Measurements from ENCODE around the gene TRIO.

The TRIO gene

GRCh38 chr5:14325369-14325768 is 182.2 kb downstream of the TRIO start:
- DNase-seq (ENCODE audit: low read depth), result no peak
- TF ChIP-seq CTCF (IDR thresholded peaks at IDR 0.05; ENCODE audit: low read depth, low read length, missing control alignments), result no peak
- in situ Hi-C loops (cut with HindIII; ENCODE audit: low sequenced_read_pairs), result no loop called here
- H3K4me3 ChIP-seq (ENCODE audit: low read depth, low read length), result no peak overlapping the region

- peak; percentile 28 for TF ChIP-seq CTCF (IDR thresholded peaks at IDR 0.05; ENCODE audit: low read depth, low read length, missing control alignments)
- DNase-seq (ENCODE audit: low read depth), result no peak
- in situ Hi-C loops (cut with HindIII; ENCODE audit: low sequenced_read_pairs), result no loop called here
- no peak overlapping the region for H3K4me3 ChIP-seq (ENCODE audit: low read depth, low read length)
Measured at GRCh38 chr5:14326035-14326903, 183.1 kb downstream of the TRIO start.

GRCh38 chr5:14327624-14328023 is 184.5 kb downstream of the TRIO start:
- TF ChIP-seq CTCF (IDR thresholded peaks at IDR 0.05; ENCODE audit: low read depth, low read length, missing control alignments), result no peak
- in situ Hi-C loops (cut with HindIII; ENCODE audit: low sequenced_read_pairs), result no loop called here
- no peak overlapping the region for H3K4me3 ChIP-seq (ENCODE audit: low read depth, low read length)
- no peak for DNase-seq (ENCODE audit: low read depth)

- DNase-seq (ENCODE audit: low read depth), result no peak
- no peak overlapping the region for H3K4me3 ChIP-seq (ENCODE audit: low read depth, low read length)
- in situ Hi-C loops (cut with HindIII; ENCODE audit: low sequenced_read_pairs), result no loop called here
- no peak for TF ChIP-seq CTCF (IDR thresholded peaks at IDR 0.05; ENCODE audit: low read depth, low read length, missing control alignments)
Measured at GRCh38 chr5:14328144-14328543, 185.0 kb downstream of the TRIO start.

GRCh38 chr5:14330291-14330690 is 187.1 kb downstream of the TRIO start:
- no peak for TF ChIP-seq CTCF (IDR thresholded peaks at IDR 0.05; ENCODE audit: low read depth, low read length, missing control alignments)
- DNase-seq (ENCODE audit: low read depth), result no peak
- in situ Hi-C loops (cut with HindIII; ENCODE audit: low sequenced_read_pairs), result no loop called here
- no peak overlapping the region for H3K4me3 ChIP-seq (ENCODE audit: low read depth, low read length)

- no peak for DNase-seq (ENCODE audit: low read depth)
- no peak overlapping the region for H3K4me3 ChIP-seq (ENCODE audit: low read depth, low read length)
- TF ChIP-seq CTCF (IDR thresholded peaks at IDR 0.05; ENCODE audit: low read depth, low read length, missing control alignments), result no peak
- in situ Hi-C loops (cut with HindIII; ENCODE audit: low sequenced_read_pairs), result no loop called here
Measured at GRCh38 chr5:14330729-14331385, 187.7 kb downstream of the TRIO start.

All from astrocyte of the cerebellum (primary cell).